Neuronal stem cell (in vitro differentiated cells): ENCODE results near the gene ANO9.

Experiments used
- DNase-seq: peaks from one replicate; pipeline ENCODE4 v3.0.0-alpha.2; 2013; ENCODE audit warnings: low spot score
- H2AFZ ChIP-seq: one replicate; pipeline ENCODE4 v1.6.1; 2013; ENCODE audit warnings: mild to moderate bottlenecking, low read length, inconsistent platforms
- H2AK5ac ChIP-seq: 2 replicates; pipeline ENCODE4 v1.6.1; 2013; ENCODE audit warnings: low read depth, mild to moderate bottlenecking, inconsistent platforms, low read length, moderate library complexity, mixed read lengths
- H2BK120ac ChIP-seq: 2 replicates; pipeline ENCODE4 v1.6.1; 2013; ENCODE audit warnings: low read depth, mild to moderate bottlenecking, inconsistent platforms, low read length, moderate library complexity, mixed read lengths
- H2BK12ac ChIP-seq: one replicate; pipeline ENCODE4 v1.6.1; 2013; ENCODE audit warnings: low read length, inconsistent platforms
- H2BK15ac ChIP-seq: 2 replicates; pipeline ENCODE4 v1.6.1; 2013; ENCODE audit warnings: mild to moderate bottlenecking, low read length, inconsistent platforms, mixed read lengths
- H2BK5ac ChIP-seq: one replicate; pipeline ENCODE4 v1.6.1; 2013; ENCODE audit warnings: inconsistent platforms, mild to moderate bottlenecking, low read length, moderate library complexity
- H3K14ac ChIP-seq: one replicate; pipeline ENCODE4 v1.6.1; 2013; ENCODE audit warnings: low read length, inconsistent platforms
- H3K18ac ChIP-seq: 2 replicates; pipeline ENCODE4 v1.6.1; 2013; ENCODE audit warnings: low read length, inconsistent platforms
- H3K23ac ChIP-seq: 2 replicates; pipeline ENCODE4 v1.6.1; 2013; ENCODE audit warnings: low read depth, mild to moderate bottlenecking, mixed read lengths, low read length, inconsistent platforms; ENCODE audit not compliant: poor library complexity
- H3K27ac ChIP-seq: replicated peaks from 3 replicates; pipeline ENCODE4 v1.5.1; 2013; ENCODE audit warnings: low read length, inconsistent platforms
- H3K27me3 ChIP-seq, 3 experiments: 2 replicates each; pipeline ENCODE4 v1.6.1; 2013; ENCODE audit warnings: low read length in 3 of 3, mild to moderate bottlenecking in 2 of 3, inconsistent platforms in 1 of 3, low read depth in 1 of 3, mixed read lengths in 1 of 3, moderate library complexity in 1 of 3; ENCODE audit not compliant: control insufficient read depth in 3 of 3, insufficient read depth in 3 of 3
- H3K36me3 ChIP-seq, 2 donors: replicated peaks in 1 of 2; 2 replicates each; pipeline ENCODE4 v1.6.1; 2013; ENCODE audit warnings: low read length in 2 of 2; ENCODE audit not compliant: control insufficient read depth in 2 of 2, insufficient read depth in 2 of 2
- H3K4ac ChIP-seq: 2 replicates; pipeline ENCODE4 v1.6.1; 2013; ENCODE audit warnings: inconsistent platforms, mild to moderate bottlenecking, low read length, moderate library complexity
- H3K4me1 ChIP-seq, 2 donors: 1 replicate in 1 of 2; 2 replicates in 1 of 2; pipeline ENCODE4 v1.6.1; 2013; ENCODE audit warnings: low read length in 2 of 2, low read depth in 1 of 2; ENCODE audit not compliant: control insufficient read depth in 2 of 2, insufficient read depth in 1 of 2
- H3K4me2 ChIP-seq: one replicate; pipeline ENCODE4 v1.6.1; 2013; ENCODE audit warnings: mild to moderate bottlenecking, low read length, inconsistent platforms; ENCODE audit not compliant: insufficient read depth, poor library complexity, severe bottlenecking
- H3K4me3 ChIP-seq, 2 donors: 2 replicates each; pipeline ENCODE4 v1.5.1; 2013; ENCODE audit warnings: low read length in 2 of 2, mild to moderate bottlenecking in 2 of 2, inconsistent platforms in 1 of 2, moderate library complexity in 1 of 2
- H3K79me1 ChIP-seq: one replicate; pipeline ENCODE4 v1.6.1; 2013; ENCODE audit warnings: low read depth, mild to moderate bottlenecking, inconsistent platforms, low read length, moderate library complexity
- H3K9ac ChIP-seq: one replicate; pipeline ENCODE4 v1.6.1; 2013; ENCODE audit warnings: mild to moderate bottlenecking, low read depth, low read length, inconsistent platforms; ENCODE audit not compliant: poor library complexity
- H3K9me3 ChIP-seq, 2 donors: replicated peaks in 1 of 2; 2 replicates each; pipeline versions ENCODE3 to v1.6.1; 2013; ENCODE audit warnings: low read length in 2 of 2, mild to moderate bottlenecking in 2 of 2, inconsistent platforms in 1 of 2, low read depth in 1 of 2, mixed read lengths in 1 of 2, moderate library complexity in 1 of 2; ENCODE audit not compliant: control insufficient read depth in 2 of 2, insufficient read depth in 1 of 2
- H4K8ac ChIP-seq: one replicate; pipeline ENCODE4 v1.6.1; 2013; ENCODE audit warnings: low read depth, mild to moderate bottlenecking, inconsistent platforms, low read length, moderate library complexity
- H4K91ac ChIP-seq: one replicate; pipeline ENCODE4 v1.6.1; 2013; ENCODE audit warnings: low read length, low read depth, mild to moderate bottlenecking, inconsistent platforms; ENCODE audit not compliant: poor library complexity
- WGBS, 2 donors: extraction: QIAGEN DNeasy Blood & Tissue Kit; methylation state at CpG; one replicate each; pipeline ENCODE4 v1.1.7; 2013; ENCODE audit warnings: missing lambda C conversion rate in 2 of 2, mixed read lengths in 1 of 2; ENCODE audit not compliant: insufficient read length in 2 of 2, insufficient replicate concordance in 1 of 2; ENCODE audit errors: extremely low coverage in 2 of 2; 5-methylcytosine and 5-hydroxymethylcytosine counted together

The ANO9 gene

GRCh38 chr11:408154-409007 lies 33.4 kb downstream of the ANO9 start:
- H2BK120ac ChIP-seq = no peak overlapping the region
- H3K18ac ChIP-seq = peak overlapping the region; percentile 16
- no CpG with 5 or more reads among the region's 15 CpGs for WGBS, 2 donors
- H3K4me3 ChIP-seq = no peak overlapping the region
- H2BK12ac ChIP-seq = peak overlapping the region; percentile 60
- no peak overlapping the region for H3K4me2 ChIP-seq
- H3K4ac ChIP-seq = no peak overlapping the region
- no peak overlapping the region for H3K14ac ChIP-seq
- H3K9ac ChIP-seq = no peak overlapping the region
- no peak overlapping the region for H3K23ac ChIP-seq
- DNase-seq = no peak
- no peak overlapping the region for H4K8ac ChIP-seq
- H3K9me3 ChIP-seq = peaks cover 0 to 2% of the 10 kb centered on the region in 2 donors
- H3K27me3 ChIP-seq = peaks cover 0 to 26% (median 5%) of the 10 kb centered on the region in 3 experiments
- H4K91ac ChIP-seq = no peak overlapping the region
- no peak overlapping the region for H2BK5ac ChIP-seq
- peak overlapping the region; percentile 91 for H2AK5ac ChIP-seq
- H2BK15ac ChIP-seq = peak overlapping the region; percentile 30
- H3K27ac ChIP-seq = no peak overlapping the region
- H2AFZ ChIP-seq = no peak overlapping the region
- peaks cover 2% of the 10 kb centered on the region for H3K79me1 ChIP-seq
- H3K4me1 ChIP-seq = peaks cover 0 to 3% of the 10 kb centered on the region in 2 donors
- no peaks in the 10 kb centered on the region for H3K36me3 ChIP-seq

- no peak overlapping the region for H3K4me3 ChIP-seq
- peak overlapping the region; percentile 82 for H2BK12ac ChIP-seq
- peaks cover 0 to 3% of the 10 kb centered on the region in 2 donors for H3K4me1 ChIP-seq
- H2BK5ac ChIP-seq = no peak overlapping the region
- H3K9ac ChIP-seq = no peak overlapping the region
- H2BK15ac ChIP-seq = peak overlapping the region; percentile 30
- peak overlapping the region; percentile 91 for H2AK5ac ChIP-seq
- H2AFZ ChIP-seq = no peak overlapping the region
- peaks cover 2% of the 10 kb centered on the region for H3K79me1 ChIP-seq
- no peak for DNase-seq
- H3K9me3 ChIP-seq = peaks cover 0 to 2% of the 10 kb centered on the region in 2 donors
- H3K27me3 ChIP-seq = peaks cover 0 to 21% (median 4%) of the 10 kb centered on the region in 3 experiments
- peak overlapping the region; percentile 67 for H2BK120ac ChIP-seq
- no peak overlapping the region for H4K91ac ChIP-seq
- H4K8ac ChIP-seq = no peak overlapping the region
- no peak overlapping the region for H3K27ac ChIP-seq
- no peaks in the 10 kb centered on the region for H3K36me3 ChIP-seq
- H3K4me2 ChIP-seq = no peak overlapping the region
- H3K4ac ChIP-seq = peak overlapping the region; percentile 26
- H3K18ac ChIP-seq = peak overlapping the region; percentile 70
- H3K23ac ChIP-seq = peak overlapping the region; percentile 99
- no peak overlapping the region for H3K14ac ChIP-seq
- WGBS, 2 donors = no CpG with 5 or more reads among the region's 28 CpGs
These were observed 34.1 kb downstream of the ANO9 start for GRCh38 chr11:407651-408123.

- Histone ChIP-seq H2BK5ac (peak overlapping the region; percentile 48), H3K36me3 (no peaks in the 10 kb centered on the region), H4K91ac (no peak overlapping the region), H2AK5ac (peak overlapping the region; percentile 92), H2AFZ (peak overlapping the region; percentile 67), H3K79me1 (peaks cover 2% of the 10 kb centered on the region), H3K27ac (no peak overlapping the region), H3K4me2 (peak overlapping the region; percentile 80), H3K4ac (no peak overlapping the region), H3K23ac (peak overlapping the region; percentile 96), H3K4me3 (peak overlapping the region in 1 of 2 donors; percentile 82), H2BK120ac (peak overlapping the region; percentile 67), H4K8ac (no peak overlapping the region), H2BK15ac (peak overlapping the region; percentile 43), H3K18ac (peak overlapping the region; percentile 95), H3K27me3 (peaks cover 0 to 21% (median 4%) of the 10 kb centered on the region in 3 experiments), H3K9me3 (peaks cover 0 to 2% of the 10 kb centered on the region in 2 donors), H3K9ac (peak overlapping the region; percentile 50), H2BK12ac (peak overlapping the region; percentile 82), H3K14ac (peak overlapping the region; percentile 84), H3K4me1 (peaks cover 0 to 3% of the 10 kb centered on the region in 2 donors)
- peak; percentile 72 for DNase-seq
- WGBS, 2 donors = no CpG with 5 or more reads among the region's 91 CpGs
These were observed 34.8 kb downstream of the ANO9 start for GRCh38 chr11:406796-407650.
